Esophagus muscularis mucosa (tissue), 4 donors: ENCODE measurements around the gene HS1BP3. TPM values are rescaled to one million over a fixed set of nuclear protein-coding genes. Genes with fewer than 3 reads are reported as not detected.

Experiments used
- DNase-seq: peaks from one replicate; pipeline ENCODE4 v3.0.0-alpha.2; 2017; ENCODE audit errors: extremely low spot score
- H3K27ac ChIP-seq, 4 donors: fragments of 200-600 bp; sonication (generic); replicated peaks in 1 of 4; 1 replicate in 3 of 4; 2 replicates in 1 of 4; pipeline ENCODE4 v1.5.1; 2016 to 2019; ENCODE audit warnings: mild to moderate bottlenecking in 1 of 4
- H3K27me3 ChIP-seq, 4 donors: fragments of 200-600 bp; sonication (generic); one replicate each; pipeline versions ENCODE4 v1.5.1 to v1.6.0; 2016 to 2019
- H3K36me3 ChIP-seq, 4 donors: fragments of 200-600 bp; sonication (generic); one replicate each; pipeline ENCODE4 v1.5.1; 2016 to 2019
- H3K4me1 ChIP-seq, 4 donors: fragments of 200-600 bp; sonication (generic); one replicate each; pipeline ENCODE4 v1.5.1; 2016 to 2019
- H3K4me3 ChIP-seq, 4 donors: fragments of 200-600 bp; sonication (generic); 1 replicate in 2 of 4; 2 replicates in 2 of 4; pipeline ENCODE4 v1.5.1; 2016 to 2019; ENCODE audit warnings: mild to moderate bottlenecking in 4 of 4, moderate library complexity in 1 of 4
- H3K9me3 ChIP-seq, 4 donors: fragments of 200-600 bp; sonication (generic); 1 replicate in 3 of 4; 2 replicates in 1 of 4; pipeline ENCODE4 v1.5.1; 2016 to 2019
- CTCF ChIP-seq, 3 experiments: fragments of 200-600 bp in 2 of 3; fragments of 450-650 bp in 1 of 3; sonication (generic) in 2 of 3; IDR thresholded peaks; one replicate each; pipeline ENCODE4 v1.5.1; 2017 to 2019; ENCODE audit warnings: antibody characterized with exemption in 3 of 3, mild to moderate bottlenecking in 2 of 3, moderate library complexity in 1 of 3
- EP300 ChIP-seq: sonication (generic); formaldehyde crosslinking; IDR thresholded peaks from one replicate; pipeline ENCODE4 v1.6.1; 2017; ENCODE audit warnings: antibody characterized with exemption
- POLR2A ChIP-seq: fragments of 450-650 bp; IDR thresholded peaks from one replicate; pipeline ENCODE4 v1.6.1; 2017; ENCODE audit warnings: antibody characterized with exemption, moderate library complexity, mild to moderate bottlenecking, low read depth
- POLR2AphosphoS5 ChIP-seq, 2 donors: sonication (generic); formaldehyde crosslinking; IDR thresholded peaks; one replicate each; pipeline ENCODE4 v1.6.1; 2017; ENCODE audit warnings: antibody characterized with exemption in 2 of 2
- WGBS: methylation state at CpG from one replicate; pipeline ENCODE4 v1.1.5; 2018; 5-methylcytosine and 5-hydroxymethylcytosine counted together
- intact Hi-C: fragments of 100-400 bp; cut with DNase I; formaldehyde crosslinking; loops from one replicate; pipeline ENCODE4 v1.15.1; 2023
- total RNA-seq, 4 donors: library from RNA; depleted of rRNA; stranded (reverse); fragments of >200 nt; gene quantifications; one replicate each; pipeline versions ENCODE4 v1.1.0 to v1.2.1, GENCODE V29; 2016

The HS1BP3 gene
- total RNA-seq, 4 donors from 2014 or later = 42.6 to 95.6 (median 60.0) TPM

- intact Hi-C loops = no loop called here
- WGBS = 62% methylated on average over 3 of the region's 3 CpGs
- H3K9me3 ChIP-seq = no peaks in the 10 kb centered on the region
- DNase-seq = no peak
- peaks cover 39 to 63% (median 61%) of the 10 kb centered on the region in 4 donors for H3K4me1 ChIP-seq
- no peaks in the 10 kb centered on the region for H3K27me3 ChIP-seq
- H3K27ac ChIP-seq = peak overlapping the region; percentile 84 to 87 (median 85)
- no peak overlapping the region for H3K4me3 ChIP-seq
- H3K36me3 ChIP-seq = no peaks in the 10 kb centered on the region
- no peak for TF ChIP-seq CTCF (IDR thresholded peaks at IDR 0.05)
- TF ChIP-seq EP300 = no peak
- TF ChIP-seq POLR2AphosphoS5 (IDR thresholded peaks at IDR 0.05) = no peak
- TF ChIP-seq POLR2A = no peak
Measured at GRCh38 chr2:20606198-20606597, 44.7 kb downstream of the HS1BP3 start.

GRCh38 chr2:20604951-20605381, 45.9 kb downstream of the HS1BP3 start:
- H3K27ac ChIP-seq = peak overlapping the region; percentile 84 to 87 (median 85)
- 24% methylated on average over 5 of the region's 5 CpGs for WGBS
- H3K36me3 ChIP-seq = no peaks in the 10 kb centered on the region
- intact Hi-C loops = no loop called here
- TF ChIP-seq EP300 (no peak), POLR2A (no peak), POLR2AphosphoS5 (IDR thresholded peaks at IDR 0.05) (peak; percentile 68 to 83), CTCF (IDR thresholded peaks at IDR 0.05) (no peak)
- no peaks in the 10 kb centered on the region for H3K9me3 ChIP-seq
- DNase-seq = no peak
- no peaks in the 10 kb centered on the region for H3K27me3 ChIP-seq
- H3K4me3 ChIP-seq = no peak overlapping the region
- peaks cover 38 to 62% (median 59%) of the 10 kb centered on the region in 4 donors for H3K4me1 ChIP-seq

GRCh38 chr2:20604401-20604911, 46.4 kb downstream of the HS1BP3 start:
- H3K4me1 ChIP-seq = peaks cover 38 to 62% (median 59%) of the 10 kb centered on the region in 4 donors
- no peaks in the 10 kb centered on the region for H3K9me3 ChIP-seq
- TF ChIP-seq POLR2A (no peak), POLR2AphosphoS5 (IDR thresholded peaks at IDR 0.05) (no peak), CTCF (IDR thresholded peaks at IDR 0.05) (no peak), EP300 (no peak)
- H3K36me3 ChIP-seq = no peaks in the 10 kb centered on the region
- intact Hi-C loops = no loop called here
- 50% methylated on average over 4 of the region's 7 CpGs for WGBS
- no peak for DNase-seq
- H3K27ac ChIP-seq = peak overlapping the region; percentile 84 to 87 (median 85)
- no peaks in the 10 kb centered on the region for H3K27me3 ChIP-seq
- H3K4me3 ChIP-seq = no peak overlapping the region

DNA sequence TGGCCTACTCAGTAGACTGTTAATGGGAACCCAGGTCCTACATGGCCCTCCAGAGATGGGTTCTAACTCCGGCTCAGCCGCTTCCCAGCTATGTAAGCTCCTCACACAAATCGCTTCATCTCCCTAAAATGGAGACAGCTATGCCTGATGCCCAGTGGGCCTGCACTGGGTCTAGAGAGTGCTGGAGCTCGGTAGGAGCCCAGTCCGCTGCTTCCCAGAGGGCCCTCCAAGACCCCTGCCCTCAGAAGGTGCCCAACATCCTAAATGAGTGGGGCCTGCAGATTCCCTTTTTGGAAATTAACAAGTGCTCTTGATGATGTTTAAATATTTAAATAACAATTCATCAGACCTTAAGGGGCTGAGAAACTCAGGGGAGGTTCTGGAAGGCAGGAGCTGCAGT, 47.1 kb downstream of the HS1BP3 start:
- TF ChIP-seq POLR2A (no peak), POLR2AphosphoS5 (IDR thresholded peaks at IDR 0.05) (no peak), EP300 (no peak), CTCF (IDR thresholded peaks at IDR 0.05) (no peak)
- DNase-seq = no peak
- no peaks in the 10 kb centered on the region for H3K9me3 ChIP-seq
- 93% methylated on average over 5 of the region's 5 CpGs for WGBS
- no peaks in the 10 kb centered on the region for H3K36me3 ChIP-seq
- H3K4me1 ChIP-seq = peaks cover 38 to 62% (median 59%) of the 10 kb centered on the region in 4 donors
- H3K27ac ChIP-seq = peak overlapping the region; percentile 84 to 87 (median 85)
- intact Hi-C loops = no loop called here
- no peak overlapping the region for H3K4me3 ChIP-seq
- no peaks in the 10 kb centered on the region for H3K27me3 ChIP-seq

DNA sequence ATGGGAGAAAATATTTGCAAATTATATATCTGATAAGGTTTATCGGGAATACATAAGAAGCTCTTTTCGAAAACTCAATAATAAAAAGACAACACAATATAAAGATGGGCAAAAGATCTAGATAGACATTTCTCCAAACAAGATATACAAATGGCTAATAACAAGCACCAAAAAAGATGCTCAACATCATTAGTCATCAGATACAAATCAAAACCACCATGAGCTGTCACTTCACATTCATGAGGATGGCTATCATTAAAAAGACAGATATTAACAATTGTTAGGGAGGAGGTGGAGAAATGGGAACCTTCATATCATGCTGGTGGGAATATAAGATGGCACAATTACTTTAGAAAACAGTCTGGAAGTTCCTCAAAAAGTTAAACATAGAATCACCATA, 48.1 kb downstream of the HS1BP3 start:
- Histone ChIP-seq H3K4me3 (no peak overlapping the region), H3K27me3 (no peaks in the 10 kb centered on the region), H3K27ac (peak overlapping the region in 1 of 4 donors; percentile 85), H3K9me3 (no peaks in the 10 kb centered on the region), H3K36me3 (no peaks in the 10 kb centered on the region), H3K4me1 (peaks cover 42 to 68% (median 62%) of the 10 kb centered on the region in 4 donors)
- DNase-seq = no peak
- TF ChIP-seq POLR2AphosphoS5 (IDR thresholded peaks at IDR 0.05) = no peak
- no peak for TF ChIP-seq EP300
- TF ChIP-seq POLR2A = no peak
- TF ChIP-seq CTCF (IDR thresholded peaks at IDR 0.05) = no peak
- intact Hi-C loops = no loop called here
- 99% methylated on average over 2 of the region's 2 CpGs for WGBS
